ENCODE measurements around the gene CELF2.
"Not testable (repeated sequence)": the region's sequence is repeated elsewhere in the genome, so short reads cannot be mapped to it uniquely, and the experiment has no call there.

- TF ChIP-seq EZH2 (IDR thresholded peaks at IDR 0.05; ENCODE audit: borderline replicate concordance, insufficient read depth, low read length, poor library complexity, severe bottlenecking); RAD21 (conservative IDR thresholded peaks at IDR 0.05); TAF1 (IDR thresholded peaks at IDR 0.05; ENCODE audit: low read depth): not testable (repeated sequence)
- TF ChIP-seq, protein P1, sequence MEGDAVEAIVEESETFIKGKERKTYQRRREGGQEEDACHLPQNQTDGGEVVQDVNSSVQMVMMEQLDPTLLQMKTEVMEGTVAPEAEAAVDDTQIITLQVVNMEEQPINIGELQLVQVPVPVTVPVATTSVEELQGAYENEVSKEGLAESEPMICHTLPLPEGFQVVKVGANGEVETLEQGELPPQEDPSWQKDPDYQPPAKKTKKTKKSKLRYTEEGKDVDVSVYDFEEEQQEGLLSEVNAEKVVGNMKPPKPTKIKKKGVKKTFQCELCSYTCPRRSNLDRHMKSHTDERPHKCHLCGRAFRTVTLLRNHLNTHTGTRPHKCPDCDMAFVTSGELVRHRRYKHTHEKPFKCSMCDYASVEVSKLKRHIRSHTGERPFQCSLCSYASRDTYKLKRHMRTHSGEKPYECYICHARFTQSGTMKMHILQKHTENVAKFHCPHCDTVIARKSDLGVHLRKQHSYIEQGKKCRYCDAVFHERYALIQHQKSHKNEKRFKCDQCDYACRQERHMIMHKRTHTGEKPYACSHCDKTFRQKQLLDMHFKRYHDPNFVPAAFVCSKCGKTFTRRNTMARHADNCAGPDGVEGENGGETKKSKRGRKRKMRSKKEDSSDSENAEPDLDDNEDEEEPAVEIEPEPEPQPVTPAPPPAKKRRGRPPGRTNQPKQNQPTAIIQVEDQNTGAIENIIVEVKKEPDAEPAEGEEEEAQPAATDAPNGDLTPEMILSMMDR (IDR thresholded peaks at IDR 0.05; ENCODE audit: poor library complexity, severe bottlenecking) = not testable (repeated sequence)
Observed at GRCh38 chr10:11123892-11124291, 106.2 kb downstream of the CELF2 start.
